Ecto neural progenitor cell (in vitro differentiated cells): ENCODE measurements around the gene CDIP1.
A peak's percentile ranks its signal among the peaks of the same experiment; 100 is the strongest.
"Not testable (repeated sequence)": the region's sequence is repeated elsewhere in the genome, so short reads cannot be mapped to it uniquely, and the experiment has no call there.

Experiments
- DNase-seq: peaks from one replicate; pipeline ENCODE4 v3.0.0-alpha.2; 2018; ENCODE audit warnings: low spot score

Gene CDIP1

GRCh38 chr16:4538350-4539235, at the start of gene CDIP1:
TSS of gene CDIP1 (minus strand) at chr16:4538773. CDS start at chr16:4514130, 24,643 bp downstream.
- peak; percentile 97 for DNase-seq

DNA sequence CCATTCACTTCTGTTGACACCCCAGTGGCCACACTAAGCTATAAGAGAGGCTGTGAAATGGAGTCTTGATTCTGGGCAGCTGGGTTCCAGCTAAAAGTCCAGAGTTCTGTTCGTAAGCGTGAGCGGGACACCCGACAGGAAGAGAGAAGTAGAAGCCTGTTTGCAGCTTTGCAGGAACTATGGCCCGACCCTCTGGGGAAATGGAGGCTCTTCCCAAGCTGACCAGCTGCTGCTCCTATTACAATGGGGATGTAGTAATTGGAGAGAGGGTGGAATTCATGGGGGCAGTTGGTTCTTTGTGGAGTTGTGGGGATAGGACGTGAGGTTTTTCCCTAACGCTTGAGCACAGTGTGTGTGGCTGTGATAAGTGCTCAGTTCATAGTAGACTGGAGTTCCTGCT, 47.7 kb upstream of the CDIP1 start:
- no peak for DNase-seq

DNA sequence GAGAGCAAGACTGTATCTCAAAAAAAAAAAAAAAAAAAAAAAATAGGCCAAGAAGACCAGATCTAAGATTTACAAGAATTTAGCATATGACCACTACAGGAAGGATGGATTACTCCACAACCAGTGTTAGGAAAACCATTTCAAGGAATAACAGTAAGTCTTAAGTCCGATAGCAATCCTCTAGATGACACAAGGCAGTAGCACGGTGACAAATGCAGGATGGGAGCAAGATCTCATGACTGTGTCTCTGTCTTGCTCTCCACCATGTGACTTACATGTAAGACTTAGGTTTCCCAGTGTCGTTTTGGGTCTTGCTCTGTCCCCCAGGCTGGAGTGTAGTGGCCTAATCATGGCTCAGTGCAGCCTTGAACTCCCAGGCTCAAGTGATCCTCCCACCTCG, 45.3 kb upstream of the CDIP1 start:
- no peak for DNase-seq

- no peak for DNase-seq
Measured at GRCh38 chr16:4580250-4580649, 41.7 kb upstream of the CDIP1 start.

GRCh38 chr16:4578961-4579530, 40.5 kb upstream of the CDIP1 start:
- no peak for DNase-seq

GRCh38 chr16:4576008-4576407, 37.4 kb upstream of the CDIP1 start:
- no peak for DNase-seq

DNA sequence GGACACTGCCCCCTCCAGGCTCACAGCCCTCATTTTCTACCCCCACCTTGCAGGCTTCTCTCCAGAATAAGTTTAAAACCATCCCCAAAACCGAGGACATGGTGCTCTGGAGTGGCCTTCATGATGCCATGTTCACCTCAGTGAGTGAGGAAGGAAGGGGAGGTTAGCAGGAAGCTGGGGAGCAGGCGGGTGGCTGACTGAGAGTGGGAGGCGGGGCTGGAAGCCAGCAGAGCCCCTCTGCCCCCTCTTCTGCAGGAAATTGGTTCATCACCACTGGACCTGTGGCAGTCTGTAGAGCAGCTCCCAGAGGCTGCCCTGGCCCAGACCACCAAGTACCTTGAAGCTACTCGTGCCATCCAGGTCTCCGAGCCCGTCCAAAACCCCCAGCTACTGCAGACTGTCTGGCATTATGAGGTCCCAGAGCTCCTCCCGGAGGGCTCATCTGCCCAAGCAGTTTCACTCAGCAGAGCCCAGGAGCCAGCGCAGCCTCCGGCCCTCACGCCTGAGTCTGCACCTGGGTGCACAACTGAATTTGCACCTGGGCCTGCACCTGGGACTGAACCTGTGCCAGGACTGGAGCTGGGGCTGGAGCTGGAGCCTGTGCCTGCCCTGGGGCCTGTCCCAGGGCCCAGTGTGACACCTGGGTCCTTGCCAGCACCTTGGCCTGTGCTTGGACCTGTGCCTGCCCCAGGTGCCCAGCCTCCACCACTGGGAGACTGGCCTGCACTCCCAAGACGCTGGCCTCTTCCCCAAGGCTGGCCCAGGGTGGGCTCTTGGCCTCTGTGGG, 36.5 kb upstream of the CDIP1 start:
- DNase-seq: no peak

DNA sequence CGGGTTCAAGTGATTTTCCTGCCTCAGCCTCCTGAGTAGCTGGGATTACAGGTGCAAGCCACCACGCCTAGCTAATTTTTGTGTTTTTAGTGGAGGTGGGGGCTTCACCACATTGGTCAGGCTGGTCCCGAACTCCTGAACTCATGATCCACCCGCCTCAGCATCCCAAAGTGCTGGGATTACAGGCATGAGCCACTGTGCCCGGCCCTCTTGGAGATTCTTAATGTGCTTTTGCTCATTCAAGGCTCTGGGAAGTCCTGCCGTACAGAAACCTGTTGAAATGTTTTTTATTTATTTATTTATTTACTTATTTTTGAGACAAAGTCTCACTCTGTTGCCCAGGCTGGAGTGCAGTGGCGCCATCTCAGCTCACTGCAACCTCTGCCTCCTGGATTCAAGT, 35.4 kb upstream of the CDIP1 start:
- DNase-seq: not testable (repeated sequence)

GRCh38 chr16:4572715-4573114, 34.1 kb upstream of the CDIP1 start:
- no peak for DNase-seq

- no peak for DNase-seq
Measured at GRCh38 chr16:4570688-4571321, 32.2 kb upstream of the CDIP1 start.

- no peak for DNase-seq
Measured at GRCh38 chr16:4570086-4570485, 31.5 kb upstream of the CDIP1 start.

- DNase-seq: no peak
Measured at GRCh38 chr16:4566144-4566543, 27.6 kb upstream of the CDIP1 start.

DNA sequence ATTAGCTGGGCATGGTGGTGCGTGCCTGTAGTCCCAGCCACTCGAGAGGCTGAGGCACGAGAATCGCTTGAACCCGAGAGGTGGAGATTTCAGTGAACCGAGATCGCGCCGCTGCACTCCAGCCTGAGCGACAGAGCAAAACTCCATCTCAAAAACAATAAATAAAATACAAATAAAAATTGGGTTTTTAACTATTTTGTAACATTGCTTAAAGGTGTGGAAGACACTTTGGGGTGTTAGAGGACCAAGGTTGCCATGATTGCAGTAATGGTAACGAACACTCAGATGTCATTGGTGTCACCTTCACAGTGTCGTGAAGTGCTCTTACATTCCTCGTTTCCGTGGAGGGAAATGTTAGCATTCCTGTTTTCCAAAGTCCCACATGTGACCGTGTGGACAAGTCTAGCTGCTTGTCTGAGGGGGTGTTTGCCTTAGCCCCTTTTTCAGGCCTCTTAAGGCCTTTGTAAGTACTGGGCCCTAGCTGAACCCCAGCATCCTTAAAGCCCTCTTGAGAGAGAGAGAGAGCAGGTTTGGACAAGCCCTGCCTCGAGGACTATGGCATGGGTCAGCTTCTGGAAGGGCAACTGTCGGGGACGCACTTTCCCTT, 26.2 kb upstream of the CDIP1 start:
- DNase-seq: no peak

DNA sequence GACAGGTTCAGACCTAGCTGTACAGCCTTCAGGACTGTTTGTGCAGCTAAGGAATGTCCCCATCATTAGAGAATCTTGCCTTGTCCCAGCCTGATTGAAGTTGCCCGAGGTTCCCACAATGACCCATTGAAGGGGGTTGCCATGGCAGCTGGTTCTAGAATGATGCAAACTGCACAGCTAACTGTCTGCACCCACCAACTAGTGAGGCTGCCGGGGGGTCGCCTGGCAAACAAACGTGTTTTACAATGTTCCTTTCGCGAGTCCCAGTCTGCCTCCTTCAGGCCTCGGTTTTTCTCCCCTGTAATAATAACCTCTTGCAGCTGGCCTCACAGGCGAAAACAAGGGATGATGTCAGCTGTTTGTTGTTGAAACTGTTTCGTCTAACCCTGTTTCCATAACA, 23.0 kb upstream of the CDIP1 start:
- no peak for DNase-seq

DNA sequence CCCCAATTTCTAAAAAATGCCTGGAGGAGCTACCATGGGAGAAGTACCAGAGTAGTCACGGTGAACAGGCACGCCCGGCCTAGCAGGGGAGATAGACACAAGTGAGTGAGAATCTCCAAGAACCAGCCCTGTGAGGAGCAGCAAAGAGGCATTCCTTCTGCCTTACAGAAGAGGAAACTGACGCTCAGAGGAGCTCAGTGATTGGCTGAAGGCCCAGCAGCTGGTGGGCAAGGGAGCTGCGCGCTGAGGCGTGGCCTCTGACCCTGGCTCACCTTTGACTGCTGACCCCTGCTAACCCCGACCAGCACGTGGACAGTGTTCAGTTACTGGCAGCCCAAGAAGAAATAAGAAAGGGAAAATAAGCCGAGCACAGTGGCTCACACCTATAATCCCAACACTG, 19.4 kb upstream of the CDIP1 start:
- no peak for DNase-seq

DNA sequence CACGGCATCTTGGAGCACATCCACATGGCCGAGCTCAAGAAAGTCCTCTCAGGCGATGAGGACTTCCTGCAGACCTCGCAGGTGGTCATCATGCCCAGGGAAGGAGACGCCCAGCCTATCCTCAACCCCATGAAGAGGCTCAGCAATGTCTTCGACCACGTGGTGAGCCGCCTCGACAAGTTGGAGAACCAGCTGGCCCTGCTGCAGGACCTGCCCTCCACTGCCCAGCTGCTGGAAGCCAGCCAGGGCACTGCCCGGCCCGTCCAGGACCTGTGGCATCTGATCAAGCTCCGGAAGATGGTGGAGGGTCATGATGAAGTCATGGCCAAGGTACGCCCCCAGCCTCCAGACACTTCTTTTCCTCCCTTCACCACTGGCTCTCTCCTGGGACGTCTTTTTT, 18.0 kb upstream of the CDIP1 start:
- no peak for DNase-seq

- no peak for DNase-seq
Measured at GRCh38 chr16:4556112-4556511, 17.5 kb upstream of the CDIP1 start, which contains the start of gene C16orf96. TSS of gene C16orf96 (plus strand) at chr16:4556340. CDS start at chr16:4556490, 150 bp downstream.

GRCh38 chr16:4552541-4552940, 14.0 kb upstream of the CDIP1 start:
- DNase-seq: no peak

DNA sequence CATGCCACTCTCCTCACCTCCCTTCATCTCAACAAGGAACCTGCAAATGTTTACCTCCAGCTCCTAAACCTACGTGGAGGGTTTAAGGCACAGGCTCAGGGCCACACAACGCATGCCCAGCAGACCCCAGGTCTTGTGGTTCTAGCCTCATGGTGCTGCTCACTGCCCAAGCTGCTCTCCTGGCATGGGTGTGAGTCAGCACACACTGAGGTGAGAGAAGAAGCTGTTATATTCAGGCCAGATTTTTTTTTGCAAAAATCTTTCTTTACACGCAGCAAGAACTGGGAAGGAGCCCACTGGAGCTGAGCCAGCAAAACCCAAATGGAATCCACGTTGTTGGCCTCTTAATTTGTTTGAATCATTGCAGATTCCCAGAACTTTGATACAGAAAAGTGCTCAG, 12.0 kb upstream of the CDIP1 start:
- no peak for DNase-seq

GRCh38 chr16:4548124-4548523, 9.6 kb upstream of the CDIP1 start:
- DNase-seq: no peak

DNA sequence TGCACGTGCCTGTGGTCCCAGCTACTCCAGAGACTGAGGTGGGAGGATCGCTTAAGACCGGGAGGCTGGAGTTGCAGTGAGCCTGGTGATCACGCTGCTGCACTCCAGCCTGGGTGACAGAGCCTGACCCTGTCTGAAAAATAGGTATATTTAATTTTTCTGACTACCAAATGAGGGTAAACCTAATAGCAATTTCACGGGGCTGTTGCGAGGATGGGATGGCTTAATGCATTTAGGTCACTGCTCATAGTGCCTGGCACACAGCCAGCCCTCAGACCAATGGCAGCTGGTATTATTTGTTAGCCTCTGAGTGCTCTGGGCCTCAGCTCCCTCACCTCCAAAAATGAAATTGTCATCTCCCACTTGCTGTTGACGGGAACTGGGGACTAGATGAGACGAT, 5.9 kb upstream of the CDIP1 start:
- DNase-seq: no peak

DNA sequence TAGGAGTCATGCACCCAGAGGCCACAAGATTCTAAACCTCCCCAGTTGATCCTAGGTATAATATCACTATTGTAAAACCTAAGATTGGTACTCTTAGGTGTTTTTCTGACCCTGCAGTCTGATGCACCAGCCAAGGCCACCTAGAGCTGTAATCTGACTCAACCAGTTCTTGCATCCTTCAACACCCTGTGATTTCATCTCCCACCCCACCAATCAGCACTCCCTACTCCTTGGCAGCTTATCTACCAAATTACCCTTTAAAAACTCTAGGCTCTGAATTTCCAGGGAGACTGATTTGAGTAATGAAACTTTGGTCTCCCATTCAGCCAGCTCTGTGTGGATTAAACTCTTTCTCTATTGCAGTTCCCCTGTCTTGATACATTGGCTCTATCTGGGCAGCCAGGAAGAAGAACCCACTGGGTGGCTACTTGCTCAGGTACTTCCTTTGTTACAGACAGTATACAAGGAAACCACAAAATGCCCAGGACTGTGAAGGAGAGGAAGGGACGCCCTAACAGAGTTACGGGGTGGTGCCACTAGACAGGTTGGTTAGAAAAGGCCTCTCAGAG, 1.2 kb upstream of the CDIP1 start:
- DNase-seq: no peak
